ENCODE measurements around the gene AXDND1. TPM values are rescaled to one million over a fixed set of nuclear protein-coding genes. Genes with fewer than 3 reads are reported as not detected.
A peak's percentile ranks its signal among the peaks of the same experiment; 100 is the strongest.

AXDND1 gene
- total and polyA plus RNA-seq, 9 of the 15 experiments (the other 6 are each of a cell fraction or from before 2014, with no cell fraction given): 0.03 to 0.13 (median 0.06) TPM; not detected in 5

DNA sequence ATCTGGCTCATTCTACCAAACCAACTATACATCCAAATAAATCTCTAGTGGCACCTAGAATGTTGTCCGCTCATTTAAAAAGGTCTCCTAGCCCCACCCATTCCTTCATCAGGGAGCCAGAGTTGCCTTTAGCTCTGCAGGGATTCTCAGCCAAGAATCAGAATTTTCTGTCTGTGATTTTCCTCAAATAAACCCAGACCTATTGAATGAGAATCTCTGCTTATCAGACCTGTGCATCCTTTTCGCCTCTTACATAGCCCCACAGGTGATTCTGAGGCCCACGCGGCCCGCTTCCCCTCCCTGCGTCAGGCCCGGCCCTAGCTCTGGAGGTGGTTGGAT is 225.5 kb downstream of the AXDND1 start:
- H3K9ac ChIP-seq (ENCODE audit: insufficient read depth in 1 of 2, low read depth in 2 of 2, low read length in 2 of 2): no peak overlapping the region; a peak in 1 of 4 replicates
- peaks cover 0 to 14% of the 10 kb centered on the region in 2 experiments; a peak in 2 of 5 replicates for H3K4me1 ChIP-seq (replicated peaks in 1 of 2; ENCODE audit: control insufficient read depth in 2 of 2, insufficient read depth in 2 of 2, low read length in 2 of 2)
- ATAC-seq (no peak), DNase-seq (ENCODE audit: extremely low read depth in 1 of 4, low spot score in 3 of 4) (no peak), FAIRE-seq (no peak)
- no TSS peak for BruUV-seq (replicated peaks)
- 2% methylated on average over 7 of the region's 7 CpGs for WGBS (ENCODE audit: insufficient coverage, low coverage, missing lambda C conversion rate)
- ChIA-PET POLR2A (no interaction called here), CTCF (ENCODE audit: low intra/inter-chr PET ratio) (no interaction called here)
- no peaks in the 10 kb centered on the region for H3K9me3 ChIP-seq (replicated peaks; ENCODE audit: control insufficient read depth, insufficient read depth, low read depth, low read length)
- peaks cover 31 to 53% of the 10 kb centered on the region in 2 experiments; a peak in 4 of 5 replicates for H3K27me3 ChIP-seq (ENCODE audit: control insufficient read depth in 2 of 2, insufficient read depth in 2 of 2, low read length in 2 of 2)
- peak; percentile 69 to 80; a peak in 3 of 4 replicates for TF ChIP-seq KDM1A (IDR thresholded peaks at IDR 0.05)
- no peak for TF ChIP-seq GTF2A2 (tag; IDR thresholded peaks at IDR 0.05)
- intact Hi-C loops (cut with micrococcal nuclease) (loop anchor here (10.0 kb wide), 1 partner anchor 206 kb away; no protein-coding TSS in a partner anchor), in situ Hi-C loops (cut with MboI) (no loop called here)
- H3K4me3 ChIP-seq: no peak overlapping the region
- no peak overlapping the region for H3K4me2 ChIP-seq (ENCODE audit: insufficient read depth, low read length)
- no peak overlapping the region for H3K27ac ChIP-seq (ENCODE audit: extremely low read depth, low read depth, low read length)
- H4K20me1 ChIP-seq (replicated peaks; ENCODE audit: control insufficient read depth, insufficient read depth, low read length): no peaks in the 10 kb centered on the region; the same call in 1 of the 2 replicates
- no peaks in the 10 kb centered on the region for H3K79me2 ChIP-seq (ENCODE audit: control insufficient read depth, insufficient read depth, low read length)
- no peaks in the 10 kb centered on the region for H3K36me3 ChIP-seq (ENCODE audit: control insufficient read depth, insufficient read depth, low read length)
- H3K9me1 ChIP-seq (ENCODE audit: control insufficient read depth, insufficient read depth, low read length): no peaks in the 10 kb centered on the region
- no peak overlapping the region for H2AFZ ChIP-seq (ENCODE audit: low read depth, low read length)

DNA sequence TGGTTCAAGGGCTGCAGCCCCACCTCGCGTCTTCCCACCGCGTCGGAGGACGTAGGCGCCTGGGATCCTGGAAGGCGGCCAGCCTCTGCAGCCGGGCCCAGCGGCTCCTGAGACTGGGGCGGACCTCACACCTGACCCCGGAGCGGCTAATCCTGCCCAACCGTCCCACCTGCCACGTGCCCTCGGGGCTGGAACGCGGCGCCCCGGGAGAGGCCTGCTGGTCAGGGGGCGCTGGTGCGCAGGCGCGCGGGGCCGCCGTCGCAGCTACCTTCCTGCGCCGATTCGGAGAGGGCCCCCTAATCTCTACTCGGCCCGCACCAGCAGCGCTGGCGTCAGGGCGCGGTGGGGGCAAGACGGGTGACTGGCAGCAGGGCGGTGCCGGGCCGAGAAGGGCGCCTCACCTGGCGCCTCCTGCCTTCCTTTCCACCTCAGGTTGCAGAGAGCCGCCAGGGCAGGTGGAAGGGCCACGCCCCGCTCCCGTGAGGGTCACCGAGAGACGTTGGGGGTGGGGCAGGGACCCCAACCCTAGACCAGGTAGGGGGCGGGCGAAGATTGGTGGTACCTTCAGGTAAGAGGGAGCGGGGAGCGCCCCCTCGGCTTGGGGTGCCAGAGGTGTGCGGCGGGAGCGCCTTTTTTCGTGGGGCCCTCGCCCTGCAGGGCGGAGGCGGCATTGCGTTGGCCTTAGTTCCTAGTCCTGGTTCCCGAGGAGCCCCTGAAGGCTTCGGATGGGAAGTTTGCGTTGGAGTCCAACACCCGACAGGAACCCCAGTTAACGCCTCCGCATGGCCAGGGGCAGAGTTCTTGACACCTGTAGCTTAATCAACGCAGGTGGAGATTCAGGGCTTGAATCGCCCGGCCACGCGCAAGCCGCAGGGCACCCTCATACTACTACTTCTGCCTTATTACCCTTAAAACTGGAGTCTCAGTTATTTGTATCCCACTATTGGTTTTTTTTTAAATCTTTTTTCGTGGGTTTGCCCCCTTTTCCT is 226.1 kb downstream of the AXDND1 start, which contains the start of gene TDRD5:
TDRD5 (plus strand) TSS at position 241 of the 989 bp plus-strand sequence. CDS start 784 bp downstream, outside the sequence.
- intact Hi-C loops (cut with micrococcal nuclease): loop anchor here (10.0 kb wide), 1 partner anchor 207 kb away; no protein-coding TSS in a partner anchor
- no TSS peak for BruUV-seq (replicated peaks)
- H3K27me3 ChIP-seq (ENCODE audit: control insufficient read depth in 2 of 2, insufficient read depth in 2 of 2, low read length in 2 of 2): peaks cover 29 to 46% of the 10 kb centered on the region in 2 experiments; a peak in 4 of 5 replicates
- no peak within 1 kb of the TSS for H2AFZ ChIP-seq (ENCODE audit: low read depth, low read length)
- CTCF ChIA-PET (ENCODE audit: low intra/inter-chr PET ratio): no interaction called here
- FAIRE-seq (no peak), DNase-seq (ENCODE audit: extremely low read depth in 1 of 4, low spot score in 3 of 4) (peak in 3 of 4 experiments; percentile 41 to 59 (median 45)), ATAC-seq (peak; percentile 59)
- no peaks in the 10 kb centered on the region for H3K36me3 ChIP-seq (ENCODE audit: control insufficient read depth, insufficient read depth, low read length)
- H3K9ac ChIP-seq (ENCODE audit: insufficient read depth in 1 of 2, low read depth in 2 of 2, low read length in 2 of 2): peak within 1 kb of the TSS in 1 of 2 experiments; percentile 15; a peak in 1 of 4 replicates
- H3K9me3 ChIP-seq (replicated peaks; ENCODE audit: control insufficient read depth, insufficient read depth, low read depth, low read length): no peaks in the 10 kb centered on the region
- H3K4me1 ChIP-seq (replicated peaks in 1 of 2; ENCODE audit: control insufficient read depth in 2 of 2, insufficient read depth in 2 of 2, low read length in 2 of 2): peaks cover 0 to 9% of the 10 kb centered on the region in 2 experiments; a peak in 2 of 5 replicates
- WGBS (ENCODE audit: insufficient coverage, low coverage, missing lambda C conversion rate): 15% methylated on average over 70 of the region's 75 CpGs
- in situ Hi-C loops (cut with MboI): no loop called here
- no peaks in the 10 kb centered on the region for H3K9me1 ChIP-seq (ENCODE audit: control insufficient read depth, insufficient read depth, low read length)
- H3K79me2 ChIP-seq (ENCODE audit: control insufficient read depth, insufficient read depth, low read length): no peaks in the 10 kb centered on the region
- H4K20me1 ChIP-seq (replicated peaks; ENCODE audit: control insufficient read depth, insufficient read depth, low read length): no peaks in the 10 kb centered on the region; the same call in 1 of the 2 replicates
- H3K4me2 ChIP-seq (ENCODE audit: insufficient read depth, low read length): no peak within 1 kb of the TSS
- POLR2A ChIA-PET: interaction anchor here (0.6 kb wide), 1 partner anchor 361 kb away, joined by 3 read pairs; no protein-coding TSS in a partner anchor
- H3K4me3 ChIP-seq: no peak within 1 kb of the TSS
- H3K27ac ChIP-seq (ENCODE audit: extremely low read depth, low read depth, low read length): no peak within 1 kb of the TSS
- TF ChIP-seq PTBP1 (IDR thresholded peaks at IDR 0.05; ENCODE audit: low read depth, low read length): no peak
- peak; percentile 83 for TF ChIP-seq L3MBTL2 (IDR thresholded peaks at IDR 0.05)

Measured in K562 (cell line).